ENCODE measurements around the gene USP50. TPM values are rescaled to one million over a fixed set of nuclear protein-coding genes. Genes with fewer than 3 reads are reported as not detected.
"Not testable (repeated sequence)": the region's sequence is repeated elsewhere in the genome, so short reads cannot be mapped to it uniquely, and the experiment has no call there.

The USP50 gene
- total RNA-seq, result 0.61 to 1.5 TPM (median 1.2 TPM) in 3 replicates

GRCh38 chr15:50546566-50546965 lies at the start of gene USP50:
USP50 (minus strand) TSS chr15:50546666; CDS start chr15:50546525, 141 bp downstream.
- TF ChIP-seq CTCF (IDR thresholded peaks at IDR 0.05; ENCODE audit: unreplicated experiment), result no peak
- H3K4me1 Mint-ChIP-seq, result peaks cover 18% of the 10 kb centered on the region
- H3K36me3 Mint-ChIP-seq, result no peaks in the 10 kb centered on the region
- H3K27me3 Mint-ChIP-seq (ENCODE audit: low read depth), result peaks cover 5% of the 10 kb centered on the region
- DNase-seq (ENCODE audit: low spot score in 2 of 2, unreplicated experiment in 2 of 2), result no peak
- H3K27ac Mint-ChIP-seq, result no peak within 1 kb of the TSS
- H3K9me3 Mint-ChIP-seq, result peaks cover 3% of the 10 kb centered on the region
- H3K4me3 Mint-ChIP-seq, result no peak within 1 kb of the TSS

GRCh38 chr15:50594311-50594710 lies 47.8 kb upstream of the USP50 start:
- TF ChIP-seq CTCF (IDR thresholded peaks at IDR 0.05; ENCODE audit: unreplicated experiment), result no peak
- Mint-ChIP-seq H3K4me1 (no peaks in the 10 kb centered on the region), H3K9me3 (no peaks in the 10 kb centered on the region), H3K27ac (no peak overlapping the region), H3K36me3 (peaks cover 26% of the 10 kb centered on the region), H3K27me3 (ENCODE audit: low read depth) (no peaks in the 10 kb centered on the region), H3K4me3 (no peak overlapping the region)
- no peak for DNase-seq (ENCODE audit: low spot score in 2 of 2, unreplicated experiment in 2 of 2)

- no peak overlapping the region for H3K27ac Mint-ChIP-seq
- DNase-seq (ENCODE audit: low spot score in 2 of 2, unreplicated experiment in 2 of 2), result no peak
- no peak for TF ChIP-seq CTCF (IDR thresholded peaks at IDR 0.05; ENCODE audit: unreplicated experiment)
- peaks cover 27% of the 10 kb centered on the region for H3K36me3 Mint-ChIP-seq
- no peaks in the 10 kb centered on the region for H3K9me3 Mint-ChIP-seq
- H3K27me3 Mint-ChIP-seq (ENCODE audit: low read depth), result no peaks in the 10 kb centered on the region
- no peaks in the 10 kb centered on the region for H3K4me1 Mint-ChIP-seq
- H3K4me3 Mint-ChIP-seq, result no peak overlapping the region
These were observed 47.3 kb upstream of the USP50 start for GRCh38 chr15:50593761-50594160.

- H3K4me3 Mint-ChIP-seq, result no peak overlapping the region
- no peaks in the 10 kb centered on the region for H3K4me1 Mint-ChIP-seq
- no peaks in the 10 kb centered on the region for H3K27me3 Mint-ChIP-seq (ENCODE audit: low read depth)
- H3K9me3 Mint-ChIP-seq, result no peaks in the 10 kb centered on the region
- H3K36me3 Mint-ChIP-seq, result peaks cover 25% of the 10 kb centered on the region
- DNase-seq (ENCODE audit: low spot score in 2 of 2, unreplicated experiment in 2 of 2), result no peak
- H3K27ac Mint-ChIP-seq, result no peak overlapping the region
- TF ChIP-seq CTCF (IDR thresholded peaks at IDR 0.05; ENCODE audit: unreplicated experiment), result no peak
These were observed 43.8 kb upstream of the USP50 start for GRCh38 chr15:50590288-50590687.

GRCh38 chr15:50577492-50577891 lies 31.0 kb upstream of the USP50 start:
- no peak overlapping the region for H3K4me3 Mint-ChIP-seq
- H3K27ac Mint-ChIP-seq, result no peak overlapping the region
- H3K4me1 Mint-ChIP-seq, result no peaks in the 10 kb centered on the region
- no peak for TF ChIP-seq CTCF (IDR thresholded peaks at IDR 0.05; ENCODE audit: unreplicated experiment)
- no peaks in the 10 kb centered on the region for H3K9me3 Mint-ChIP-seq
- peaks cover 39% of the 10 kb centered on the region for H3K36me3 Mint-ChIP-seq
- no peaks in the 10 kb centered on the region for H3K27me3 Mint-ChIP-seq (ENCODE audit: low read depth)
- DNase-seq (ENCODE audit: low spot score in 2 of 2, unreplicated experiment in 2 of 2), result no peak

GRCh38 chr15:50576166-50576565 lies 29.7 kb upstream of the USP50 start:
- no peak overlapping the region for H3K4me3 Mint-ChIP-seq
- no peaks in the 10 kb centered on the region for H3K4me1 Mint-ChIP-seq
- no peaks in the 10 kb centered on the region for H3K27me3 Mint-ChIP-seq (ENCODE audit: low read depth)
- H3K9me3 Mint-ChIP-seq, result no peaks in the 10 kb centered on the region
- H3K27ac Mint-ChIP-seq, result no peak overlapping the region
- no peak for TF ChIP-seq CTCF (IDR thresholded peaks at IDR 0.05; ENCODE audit: unreplicated experiment)
- DNase-seq (ENCODE audit: low spot score in 2 of 2, unreplicated experiment in 2 of 2), result no peak
- peaks cover 35% of the 10 kb centered on the region for H3K36me3 Mint-ChIP-seq

GRCh38 chr15:50573842-50574241 lies 27.4 kb upstream of the USP50 start:
- H3K9me3 Mint-ChIP-seq; H3K4me1 Mint-ChIP-seq; DNase-seq (ENCODE audit: low spot score in 2 of 2, unreplicated experiment in 2 of 2); H3K27ac Mint-ChIP-seq; H3K4me3 Mint-ChIP-seq; H3K27me3 Mint-ChIP-seq (ENCODE audit: low read depth): not testable (repeated sequence)
- H3K36me3 Mint-ChIP-seq, result peaks cover 43% of the 10 kb centered on the region
